WTC11 (cell line): ENCODE results near the gene TXN2. TPM values are rescaled to one million over a fixed set of nuclear protein-coding genes. Genes with fewer than 3 reads are reported as not detected.

Source experiments
- FOXK1 ChIP-seq: sonication (generic); formaldehyde crosslinking; IDR thresholded peaks from 2 replicates; pipeline ENCODE4 v1.8.0; 2022; ENCODE audit warnings: mild to moderate bottlenecking, moderate library complexity, missing genetic modification reagents
- GABPB1 ChIP-seq: sonication (generic); formaldehyde crosslinking; IDR thresholded peaks from 2 replicates; pipeline ENCODE4 v1.8.1; 2023; ENCODE audit warnings: mild to moderate bottlenecking, missing genetic modification reagents
- GTF2I ChIP-seq: fragments of 250-450 bp; sonication (Bioruptor Pico); conservative IDR thresholded peaks from 2 replicates; pipeline ENCODE4 v1.4.0; 2021; ENCODE audit warnings: mild to moderate bottlenecking
- IRF2 ChIP-seq: sonication (generic); formaldehyde crosslinking; IDR thresholded peaks from 2 replicates; pipeline ENCODE4 v1.8.0; 2022; ENCODE audit warnings: low read depth, missing genetic modification reagents, borderline replicate concordance
- JAZF1 ChIP-seq: fragments of 250-450 bp; sonication (Bioruptor Pico); IDR thresholded peaks from 2 replicates; pipeline ENCODE4 v1.9.0; 2021; ENCODE audit warnings: moderate library complexity, mild to moderate bottlenecking, inconsistent platforms
- PRRX2 ChIP-seq: fragments of 250-450 bp; sonication (Bioruptor Pico); IDR thresholded peaks from 2 replicates; pipeline ENCODE4 v1.8.0; 2021; ENCODE audit warnings: mild to moderate bottlenecking
- RELA ChIP-seq: sonication (generic); formaldehyde crosslinking; IDR thresholded peaks from 2 replicates; pipeline ENCODE4 v1.8.1; 2022; ENCODE audit warnings: missing genetic modification reagents, mild to moderate bottlenecking, borderline replicate concordance
- RORB ChIP-seq: fragments of 250-450 bp; sonication (Bioruptor Pico); IDR thresholded peaks from 2 replicates; pipeline ENCODE4 v1.9.0; 2021; ENCODE audit warnings: mild to moderate bottlenecking
- SP1 ChIP-seq: sonication (generic); formaldehyde crosslinking; conservative IDR thresholded peaks from 2 replicates; pipeline ENCODE4 v1.8.1; 2022; ENCODE audit warnings: missing genetic modification reagents
- TEAD1 ChIP-seq: sonication (generic); formaldehyde crosslinking; IDR thresholded peaks from 2 replicates; pipeline ENCODE4 v1.8.0; 2022; ENCODE audit warnings: mild to moderate bottlenecking, missing genetic modification reagents
- TP53 ChIP-seq: sonication (generic); formaldehyde crosslinking; IDR thresholded peaks from 2 replicates; pipeline ENCODE4 v1.8.1; 2023; ENCODE audit warnings: mild to moderate bottlenecking, missing genetic modification reagents
- ZNF121 ChIP-seq: sonication (generic); formaldehyde crosslinking; IDR thresholded peaks from 2 replicates; pipeline ENCODE4 v1.8.0; 2023; ENCODE audit warnings: missing genetic modification reagents
- ZNF317 ChIP-seq: sonication (generic); formaldehyde crosslinking; IDR thresholded peaks from 2 replicates; pipeline ENCODE4 v1.8.1; 2023; ENCODE audit warnings: low read depth, mild to moderate bottlenecking, moderate library complexity, missing genetic modification reagents, borderline replicate concordance
- ZNF396 ChIP-seq: fragments of 250-450 bp; sonication (Bioruptor Pico); IDR thresholded peaks from 2 replicates; pipeline ENCODE4 v1.8.0; 2021; ENCODE audit warnings: mild to moderate bottlenecking, moderate library complexity, borderline replicate concordance
- total RNA-seq: library from RNA; stranded (reverse); gene quantifications from 3 replicates; pipeline ENCODE4 v1.2.3, GENCODE V29; 2021
- TF ChIP-seq, protein P1 (sequence below): fragments of 250-450 bp; sonication (Bioruptor Pico); IDR thresholded peaks from 2 replicates; pipeline ENCODE4 v1.9.0; 2021; ENCODE audit warnings: mild to moderate bottlenecking
- TF ChIP-seq, protein P2 (sequence below): fragments of 250-450 bp; sonication (Bioruptor Pico); IDR thresholded peaks from 2 replicates; pipeline ENCODE4 v1.9.0; 2021; ENCODE audit warnings: mild to moderate bottlenecking, borderline replicate concordance
- TF ChIP-seq, protein P3 (sequence below): sonication (generic); formaldehyde crosslinking; IDR thresholded peaks from 2 replicates; pipeline ENCODE4 v1.8.1; 2023; ENCODE audit warnings: mild to moderate bottlenecking, missing genetic modification reagents
- TF ChIP-seq, protein P4 (sequence below): sonication (generic); formaldehyde crosslinking; IDR thresholded peaks from 2 replicates; pipeline ENCODE4 v1.8.0; 2022; ENCODE audit warnings: mild to moderate bottlenecking, missing genetic modification reagents
- TF ChIP-seq, protein P5 (sequence below): sonication (generic); formaldehyde crosslinking; IDR thresholded peaks from 2 replicates; pipeline ENCODE4 v1.8.0; 2023; ENCODE audit warnings: missing genetic modification reagents, mild to moderate bottlenecking, borderline replicate concordance

TXN2 gene
- total RNA-seq, 1 experiment from 2014 or later, result 57.6 TPM

DNA sequence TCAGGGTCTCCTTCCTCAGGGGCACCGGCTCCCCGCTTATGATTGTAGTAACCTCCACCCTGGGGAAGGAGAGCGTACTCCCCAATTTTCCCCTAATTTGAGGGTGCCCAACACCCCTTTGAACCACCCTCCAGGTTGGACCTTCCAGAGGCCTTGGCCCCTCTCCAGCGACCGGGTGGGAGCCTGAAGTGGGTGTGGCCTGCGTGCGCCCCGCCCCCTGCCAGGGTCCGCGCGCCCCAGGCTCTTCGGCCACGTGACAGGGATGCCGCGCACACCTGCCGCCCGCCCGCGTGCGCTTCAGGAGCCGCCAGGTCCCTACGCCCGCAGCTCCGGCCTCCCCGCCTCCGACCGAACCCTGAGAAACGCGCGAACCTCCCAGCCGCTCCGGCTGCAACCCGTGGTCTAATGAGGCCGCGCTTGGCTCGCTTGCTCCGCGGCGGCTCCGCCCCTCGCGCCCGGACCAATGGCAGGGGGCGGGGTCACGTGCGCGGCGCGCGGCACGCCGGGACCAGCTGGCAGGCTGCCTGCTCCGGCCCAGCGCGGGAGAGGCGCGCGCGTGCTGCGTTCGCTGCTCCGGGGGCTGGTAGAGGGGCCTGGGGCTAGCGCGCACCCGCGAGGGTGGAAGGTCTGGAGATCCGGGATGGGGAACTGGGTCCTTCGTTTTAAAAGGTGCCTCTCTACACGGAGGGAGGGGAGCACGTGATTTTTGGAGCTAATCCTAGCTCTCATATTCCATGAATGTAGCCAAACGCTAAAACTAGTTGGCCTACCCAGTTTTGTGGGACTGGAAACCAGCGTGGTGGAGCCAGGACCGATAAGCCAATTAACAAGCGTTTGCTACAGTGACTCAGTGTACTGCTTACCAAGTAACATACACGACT lies 25.4 kb upstream of the TXN2 start, which contains the start of gene FOXRED2 (continued):
- TF ChIP-seq, protein P1, sequence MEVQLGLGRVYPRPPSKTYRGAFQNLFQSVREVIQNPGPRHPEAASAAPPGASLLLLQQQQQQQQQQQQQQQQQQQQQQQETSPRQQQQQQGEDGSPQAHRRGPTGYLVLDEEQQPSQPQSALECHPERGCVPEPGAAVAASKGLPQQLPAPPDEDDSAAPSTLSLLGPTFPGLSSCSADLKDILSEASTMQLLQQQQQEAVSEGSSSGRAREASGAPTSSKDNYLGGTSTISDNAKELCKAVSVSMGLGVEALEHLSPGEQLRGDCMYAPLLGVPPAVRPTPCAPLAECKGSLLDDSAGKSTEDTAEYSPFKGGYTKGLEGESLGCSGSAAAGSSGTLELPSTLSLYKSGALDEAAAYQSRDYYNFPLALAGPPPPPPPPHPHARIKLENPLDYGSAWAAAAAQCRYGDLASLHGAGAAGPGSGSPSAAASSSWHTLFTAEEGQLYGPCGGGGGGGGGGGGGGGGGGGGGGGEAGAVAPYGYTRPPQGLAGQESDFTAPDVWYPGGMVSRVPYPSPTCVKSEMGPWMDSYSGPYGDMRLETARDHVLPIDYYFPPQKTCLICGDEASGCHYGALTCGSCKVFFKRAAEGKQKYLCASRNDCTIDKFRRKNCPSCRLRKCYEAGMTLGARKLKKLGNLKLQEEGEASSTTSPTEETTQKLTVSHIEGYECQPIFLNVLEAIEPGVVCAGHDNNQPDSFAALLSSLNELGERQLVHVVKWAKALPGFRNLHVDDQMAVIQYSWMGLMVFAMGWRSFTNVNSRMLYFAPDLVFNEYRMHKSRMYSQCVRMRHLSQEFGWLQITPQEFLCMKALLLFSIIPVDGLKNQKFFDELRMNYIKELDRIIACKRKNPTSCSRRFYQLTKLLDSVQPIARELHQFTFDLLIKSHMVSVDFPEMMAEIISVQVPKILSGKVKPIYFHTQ (CRISPR knock-in tag), result no peak
- TF ChIP-seq ZNF396 (CRISPR knock-in tag) (no peak), FOXK1 (CRISPR knock-in tag) (peak; percentile 98), GTF2I (CRISPR knock-in tag) (no peak), JAZF1 (no peak), ZNF317 (CRISPR knock-in tag) (peak; percentile 74; the same call in 1 of the 2 replicates), TEAD1 (CRISPR knock-in tag) (peak; percentile 99), ZNF121 (peak; percentile 81), SP1 (CRISPR knock-in tag) (peak; percentile 99), RELA (CRISPR knock-in tag) (peak; percentile 98), PRRX2 (CRISPR knock-in tag) (no peak), IRF2 (CRISPR knock-in tag) (peak; percentile 95), GABPB1 (CRISPR knock-in tag) (peak; percentile 77), RORB (CRISPR knock-in tag) (no peak), TP53 (CRISPR knock-in tag) (peak; percentile 98)
- TF ChIP-seq, protein P2, sequence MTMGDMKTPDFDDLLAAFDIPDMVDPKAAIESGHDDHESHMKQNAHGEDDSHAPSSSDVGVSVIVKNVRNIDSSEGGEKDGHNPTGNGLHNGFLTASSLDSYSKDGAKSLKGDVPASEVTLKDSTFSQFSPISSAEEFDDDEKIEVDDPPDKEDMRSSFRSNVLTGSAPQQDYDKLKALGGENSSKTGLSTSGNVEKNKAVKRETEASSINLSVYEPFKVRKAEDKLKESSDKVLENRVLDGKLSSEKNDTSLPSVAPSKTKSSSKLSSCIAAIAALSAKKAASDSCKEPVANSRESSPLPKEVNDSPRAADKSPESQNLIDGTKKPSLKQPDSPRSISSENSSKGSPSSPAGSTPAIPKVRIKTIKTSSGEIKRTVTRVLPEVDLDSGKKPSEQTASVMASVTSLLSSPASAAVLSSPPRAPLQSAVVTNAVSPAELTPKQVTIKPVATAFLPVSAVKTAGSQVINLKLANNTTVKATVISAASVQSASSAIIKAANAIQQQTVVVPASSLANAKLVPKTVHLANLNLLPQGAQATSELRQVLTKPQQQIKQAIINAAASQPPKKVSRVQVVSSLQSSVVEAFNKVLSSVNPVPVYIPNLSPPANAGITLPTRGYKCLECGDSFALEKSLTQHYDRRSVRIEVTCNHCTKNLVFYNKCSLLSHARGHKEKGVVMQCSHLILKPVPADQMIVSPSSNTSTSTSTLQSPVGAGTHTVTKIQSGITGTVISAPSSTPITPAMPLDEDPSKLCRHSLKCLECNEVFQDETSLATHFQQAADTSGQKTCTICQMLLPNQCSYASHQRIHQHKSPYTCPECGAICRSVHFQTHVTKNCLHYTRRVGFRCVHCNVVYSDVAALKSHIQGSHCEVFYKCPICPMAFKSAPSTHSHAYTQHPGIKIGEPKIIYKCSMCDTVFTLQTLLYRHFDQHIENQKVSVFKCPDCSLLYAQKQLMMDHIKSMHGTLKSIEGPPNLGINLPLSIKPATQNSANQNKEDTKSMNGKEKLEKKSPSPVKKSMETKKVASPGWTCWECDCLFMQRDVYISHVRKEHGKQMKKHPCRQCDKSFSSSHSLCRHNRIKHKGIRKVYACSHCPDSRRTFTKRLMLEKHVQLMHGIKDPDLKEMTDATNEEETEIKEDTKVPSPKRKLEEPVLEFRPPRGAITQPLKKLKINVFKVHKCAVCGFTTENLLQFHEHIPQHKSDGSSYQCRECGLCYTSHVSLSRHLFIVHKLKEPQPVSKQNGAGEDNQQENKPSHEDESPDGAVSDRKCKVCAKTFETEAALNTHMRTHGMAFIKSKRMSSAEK (CRISPR knock-in tag), result peak; percentile 89; the same call in 1 of the 2 replicates
- TF ChIP-seq, protein P3, sequence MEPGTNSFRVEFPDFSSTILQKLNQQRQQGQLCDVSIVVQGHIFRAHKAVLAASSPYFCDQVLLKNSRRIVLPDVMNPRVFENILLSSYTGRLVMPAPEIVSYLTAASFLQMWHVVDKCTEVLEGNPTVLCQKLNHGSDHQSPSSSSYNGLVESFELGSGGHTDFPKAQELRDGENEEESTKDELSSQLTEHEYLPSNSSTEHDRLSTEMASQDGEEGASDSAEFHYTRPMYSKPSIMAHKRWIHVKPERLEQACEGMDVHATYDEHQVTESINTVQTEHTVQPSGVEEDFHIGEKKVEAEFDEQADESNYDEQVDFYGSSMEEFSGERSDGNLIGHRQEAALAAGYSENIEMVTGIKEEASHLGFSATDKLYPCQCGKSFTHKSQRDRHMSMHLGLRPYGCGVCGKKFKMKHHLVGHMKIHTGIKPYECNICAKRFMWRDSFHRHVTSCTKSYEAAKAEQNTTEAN (CRISPR knock-in tag), result peak; percentile 95
- TF ChIP-seq, protein P4, sequence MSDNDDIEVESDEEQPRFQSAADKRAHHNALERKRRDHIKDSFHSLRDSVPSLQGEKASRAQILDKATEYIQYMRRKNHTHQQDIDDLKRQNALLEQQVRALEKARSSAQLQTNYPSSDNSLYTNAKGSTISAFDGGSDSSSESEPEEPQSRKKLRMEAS, result peak; percentile 99
- TF ChIP-seq, protein P5, sequence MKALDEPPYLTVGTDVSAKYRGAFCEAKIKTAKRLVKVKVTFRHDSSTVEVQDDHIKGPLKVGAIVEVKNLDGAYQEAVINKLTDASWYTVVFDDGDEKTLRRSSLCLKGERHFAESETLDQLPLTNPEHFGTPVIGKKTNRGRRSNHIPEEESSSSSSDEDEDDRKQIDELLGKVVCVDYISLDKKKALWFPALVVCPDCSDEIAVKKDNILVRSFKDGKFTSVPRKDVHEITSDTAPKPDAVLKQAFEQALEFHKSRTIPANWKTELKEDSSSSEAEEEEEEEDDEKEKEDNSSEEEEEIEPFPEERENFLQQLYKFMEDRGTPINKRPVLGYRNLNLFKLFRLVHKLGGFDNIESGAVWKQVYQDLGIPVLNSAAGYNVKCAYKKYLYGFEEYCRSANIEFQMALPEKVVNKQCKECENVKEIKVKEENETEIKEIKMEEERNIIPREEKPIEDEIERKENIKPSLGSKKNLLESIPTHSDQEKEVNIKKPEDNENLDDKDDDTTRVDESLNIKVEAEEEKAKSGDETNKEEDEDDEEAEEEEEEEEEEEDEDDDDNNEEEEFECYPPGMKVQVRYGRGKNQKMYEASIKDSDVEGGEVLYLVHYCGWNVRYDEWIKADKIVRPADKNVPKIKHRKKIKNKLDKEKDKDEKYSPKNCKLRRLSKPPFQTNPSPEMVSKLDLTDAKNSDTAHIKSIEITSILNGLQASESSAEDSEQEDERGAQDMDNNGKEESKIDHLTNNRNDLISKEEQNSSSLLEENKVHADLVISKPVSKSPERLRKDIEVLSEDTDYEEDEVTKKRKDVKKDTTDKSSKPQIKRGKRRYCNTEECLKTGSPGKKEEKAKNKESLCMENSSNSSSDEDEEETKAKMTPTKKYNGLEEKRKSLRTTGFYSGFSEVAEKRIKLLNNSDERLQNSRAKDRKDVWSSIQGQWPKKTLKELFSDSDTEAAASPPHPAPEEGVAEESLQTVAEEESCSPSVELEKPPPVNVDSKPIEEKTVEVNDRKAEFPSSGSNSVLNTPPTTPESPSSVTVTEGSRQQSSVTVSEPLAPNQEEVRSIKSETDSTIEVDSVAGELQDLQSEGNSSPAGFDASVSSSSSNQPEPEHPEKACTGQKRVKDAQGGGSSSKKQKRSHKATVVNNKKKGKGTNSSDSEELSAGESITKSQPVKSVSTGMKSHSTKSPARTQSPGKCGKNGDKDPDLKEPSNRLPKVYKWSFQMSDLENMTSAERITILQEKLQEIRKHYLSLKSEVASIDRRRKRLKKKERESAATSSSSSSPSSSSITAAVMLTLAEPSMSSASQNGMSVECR, result peak; percentile 99
